Vagina (tissue), 2 donors: ENCODE results near the gene CRLF1.

Source experiments
- POLR2A ChIP-seq, 2 donors: fragments of 450-650 bp; IDR thresholded peaks; one replicate each; pipeline ENCODE4 v1.6.1; 2017; ENCODE audit warnings: antibody characterized with exemption in 2 of 2, mild to moderate bottlenecking in 2 of 2, moderate library complexity in 2 of 2
- POLR2AphosphoS5 ChIP-seq, 2 donors: sonication (generic); formaldehyde crosslinking; IDR thresholded peaks; one replicate each; pipeline ENCODE4 v1.9.0; 2017; ENCODE audit warnings: antibody characterized with exemption in 2 of 2, mild to moderate bottlenecking in 2 of 2, low read depth in 1 of 2; ENCODE audit not compliant: insufficient read depth in 1 of 2
- TF ChIP-seq, protein P1 (sequence below), 3 experiments: fragments of 450-650 bp in 2 of 3; fragments of 200-600 bp in 1 of 3; sonication (generic) in 1 of 3; IDR thresholded peaks; one replicate each; pipeline ENCODE4 v1.5.1; 2017 to 2019; ENCODE audit warnings: antibody characterized with exemption in 3 of 3, mild to moderate bottlenecking in 2 of 3, moderate library complexity in 2 of 3

DNA sequence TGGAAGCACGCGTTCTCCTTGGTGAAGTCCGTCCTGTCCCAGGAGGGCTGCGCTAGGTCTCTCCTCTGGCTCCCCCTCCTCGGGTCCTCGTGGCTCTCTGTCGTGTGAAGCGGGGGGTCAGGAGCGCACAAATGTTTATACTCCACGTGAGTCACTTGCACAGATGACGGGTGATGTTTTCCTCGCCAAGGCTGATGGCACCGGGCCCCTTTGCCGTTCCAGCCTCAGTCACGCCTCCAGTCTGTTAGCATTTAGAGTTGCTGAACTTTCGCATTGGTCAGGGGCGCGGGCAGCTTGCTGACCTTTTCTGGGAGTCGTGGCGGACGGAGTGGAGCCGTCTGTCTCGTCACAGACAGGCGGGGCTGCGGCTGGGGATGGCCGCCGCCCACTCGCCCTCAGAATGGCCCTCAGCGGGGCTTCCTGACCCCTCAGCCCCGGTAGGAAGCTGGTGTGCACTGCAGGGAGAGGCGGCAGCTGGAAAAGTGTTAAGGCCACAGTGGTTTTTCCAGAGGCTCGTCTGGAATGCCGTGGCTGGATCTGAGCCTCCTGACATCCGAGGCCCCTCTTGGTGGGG, 44.0 kb upstream of the CRLF1 start:
- TF ChIP-seq, protein P1, sequence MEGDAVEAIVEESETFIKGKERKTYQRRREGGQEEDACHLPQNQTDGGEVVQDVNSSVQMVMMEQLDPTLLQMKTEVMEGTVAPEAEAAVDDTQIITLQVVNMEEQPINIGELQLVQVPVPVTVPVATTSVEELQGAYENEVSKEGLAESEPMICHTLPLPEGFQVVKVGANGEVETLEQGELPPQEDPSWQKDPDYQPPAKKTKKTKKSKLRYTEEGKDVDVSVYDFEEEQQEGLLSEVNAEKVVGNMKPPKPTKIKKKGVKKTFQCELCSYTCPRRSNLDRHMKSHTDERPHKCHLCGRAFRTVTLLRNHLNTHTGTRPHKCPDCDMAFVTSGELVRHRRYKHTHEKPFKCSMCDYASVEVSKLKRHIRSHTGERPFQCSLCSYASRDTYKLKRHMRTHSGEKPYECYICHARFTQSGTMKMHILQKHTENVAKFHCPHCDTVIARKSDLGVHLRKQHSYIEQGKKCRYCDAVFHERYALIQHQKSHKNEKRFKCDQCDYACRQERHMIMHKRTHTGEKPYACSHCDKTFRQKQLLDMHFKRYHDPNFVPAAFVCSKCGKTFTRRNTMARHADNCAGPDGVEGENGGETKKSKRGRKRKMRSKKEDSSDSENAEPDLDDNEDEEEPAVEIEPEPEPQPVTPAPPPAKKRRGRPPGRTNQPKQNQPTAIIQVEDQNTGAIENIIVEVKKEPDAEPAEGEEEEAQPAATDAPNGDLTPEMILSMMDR (IDR thresholded peaks at IDR 0.05): no peak
- TF ChIP-seq POLR2AphosphoS5 (IDR thresholded peaks at IDR 0.05; ENCODE audit: insufficient read depth in 1 of 2, low read depth in 1 of 2) (peak; percentile 47 to 86), POLR2A (IDR thresholded peaks at IDR 0.05) (no peak)
